Fibroblast of lung (primary cell): Measurements from ENCODE around the gene DPY30. TPM values are rescaled to one million over a fixed set of nuclear protein-coding genes. Genes with fewer than 3 reads are reported as not detected.

Experiments
- DNase-seq, 2 donors: peaks; one replicate each; pipeline versions ENCODE4 v3.0.0 to v3.0.0-alpha.2; 2010; ENCODE audit warnings: low read depth in 2 of 2
- H2AFZ ChIP-seq: 2 replicates; pipeline ENCODE4 v1.5.1; 2012; ENCODE audit warnings: low read length, control low read depth, inconsistent platforms
- H3K27ac ChIP-seq: 2 replicates; pipeline ENCODE4 v1.5.1; 2011; ENCODE audit warnings: low read length, control low read depth; ENCODE audit not compliant: insufficient read depth
- H3K27me3 ChIP-seq: 2 replicates; pipeline ENCODE4 v1.5.1; 2011; ENCODE audit warnings: mild to moderate bottlenecking, low read length; ENCODE audit not compliant: control insufficient read depth, insufficient read depth
- H3K36me3 ChIP-seq: 2 replicates; pipeline ENCODE4 v1.5.1; 2011; ENCODE audit warnings: low read length; ENCODE audit not compliant: control insufficient read depth, insufficient read depth
- H3K4me1 ChIP-seq: 2 replicates; pipeline ENCODE4 v1.5.1; 2011; ENCODE audit warnings: low read length; ENCODE audit not compliant: control insufficient read depth, insufficient read depth; ENCODE audit errors: extremely low read depth
- H3K4me2 ChIP-seq: 2 replicates; pipeline ENCODE4 v1.5.1; 2011; ENCODE audit warnings: low read length, control low read depth; ENCODE audit not compliant: insufficient read depth; ENCODE audit errors: extremely low read depth
- H3K4me3 ChIP-seq, 4 experiments: fragments of 200-600 bp in 1 of 4; sonication (generic) in 1 of 4; replicated peaks in 1 of 4; 2 replicates each; pipeline ENCODE4 v1.5.1; 2011 to 2016; ENCODE audit warnings: low read length in 4 of 4, low read depth in 3 of 4, mild to moderate bottlenecking in 3 of 4, control low read depth in 2 of 4, inconsistent platforms in 1 of 4, mixed read lengths in 1 of 4; ENCODE audit not compliant: insufficient read depth in 1 of 4; ENCODE audit errors: control extremely low read depth in 1 of 4
- H3K79me2 ChIP-seq: 2 replicates; pipeline ENCODE4 v1.5.1; 2012; ENCODE audit warnings: mild to moderate bottlenecking, low read length, inconsistent platforms; ENCODE audit not compliant: control insufficient read depth, insufficient read depth
- H3K9ac ChIP-seq: 2 replicates; pipeline ENCODE4 v1.5.1; 2011; ENCODE audit warnings: mild to moderate bottlenecking, low read length, control low read depth; ENCODE audit not compliant: insufficient read depth
- H3K9me3 ChIP-seq: 2 replicates; pipeline ENCODE4 v1.5.1; 2012; ENCODE audit warnings: low read depth, low read length; ENCODE audit not compliant: control insufficient read depth, insufficient read depth
- H4K20me1 ChIP-seq: 2 replicates; pipeline ENCODE4 v1.5.1; 2011; ENCODE audit warnings: low read length; ENCODE audit not compliant: control insufficient read depth, insufficient read depth; ENCODE audit errors: extremely low read depth
- CTCF ChIP-seq, 2 donors: IDR thresholded peaks in 1 of 2; conservative IDR thresholded peaks in 1 of 2; 1 replicate in 1 of 2; 2 replicates in 1 of 2; pipeline ENCODE4 v1.5.1; 2011 to 2012; ENCODE audit warnings: low read length in 2 of 2, control low read depth in 1 of 2, inconsistent platforms in 1 of 2, low read depth in 1 of 2, mild to moderate bottlenecking in 1 of 2
- EZH2 ChIP-seq: IDR thresholded peaks from 2 replicates; pipeline ENCODE4 v1.5.1; 2012; ENCODE audit warnings: low read length, control low read depth, mild to moderate bottlenecking; ENCODE audit errors: missing control alignments
- polyA minus RNA-seq: library from RNA; depleted of rRNA, polyadenylated mRNA; stranded (reverse); fragments of >200 nt; gene quantifications from 2 replicates; pipeline ENCODE4 v1.2.3, GENCODE V29; 2011; ENCODE audit warnings: low replicate concordance
- polyA plus RNA-seq, 2 donors: library from polyadenylated mRNA; depleted of rRNA in 1 of 2; stranded (reverse) in 1 of 2; unstranded in 1 of 2; fragments of >200 nt; gene quantifications; 2 replicates each; pipeline ENCODE4 v1.2.1, GENCODE V29; 2011 to 2012; ENCODE audit warnings: missing spikeins in 1 of 2
- total RNA-seq: library from RNA; depleted of rRNA; stranded (reverse); fragments of >200 nt; gene quantifications from 2 replicates; pipeline ENCODE4 v1.2.1, GENCODE V29; 2014

DPY30 gene
- 50.5 and 69.9 TPM in 2 replicates for total RNA-seq
- 122 and 126 TPM in 2 replicates for polyA plus RNA-seq
- polyA plus RNA-seq (2012): 96.4 and 96.8 TPM in 2 replicates
- polyA minus RNA-seq: 4.5 and 13.0 TPM in 2 replicates

GRCh38 chr2:32039447-32040219, at the start of gene DPY30:
TSS of gene DPY30 (minus strand) at chr2:32039805. CDS start at chr2:32039456, 349 bp downstream.
- Histone ChIP-seq H3K27ac (peak within 1 kb of the TSS; percentile 66), H3K79me2 (peaks cover 9% of the 10 kb centered on the region), H4K20me1 (no peaks in the 10 kb centered on the region), H2AFZ (peak within 1 kb of the TSS; percentile 88), H3K27me3 (no peaks in the 10 kb centered on the region), H3K9me3 (no peaks in the 10 kb centered on the region), H3K9ac (peak within 1 kb of the TSS; percentile 67), H3K4me1 (peaks cover 2% of the 10 kb centered on the region), H3K4me3 (peak within 1 kb of the TSS; percentile 62 to 94 (median 80)), H3K4me2 (peak within 1 kb of the TSS; percentile 97), H3K36me3 (no peaks in the 10 kb centered on the region)
- no peak for TF ChIP-seq CTCF (conservative IDR thresholded peaks at IDR 0.05 in 1 of 2, IDR thresholded peaks at IDR 0.05 in 1 of 2; ENCODE audit: low read depth in 1 of 2, low read length in 2 of 2)
- TF ChIP-seq EZH2: no peak
- peak; percentile 91 to 93 for DNase-seq

- H3K36me3 ChIP-seq: no peaks in the 10 kb centered on the region
- no peak overlapping the region for H3K4me2 ChIP-seq
- no peaks in the 10 kb centered on the region for H3K27me3 ChIP-seq
- TF ChIP-seq CTCF (conservative IDR thresholded peaks at IDR 0.05 in 1 of 2, IDR thresholded peaks at IDR 0.05 in 1 of 2; ENCODE audit: low read depth in 1 of 2, low read length in 2 of 2) (no peak), EZH2 (no peak)
- H4K20me1 ChIP-seq: no peaks in the 10 kb centered on the region
- no peak overlapping the region for H3K27ac ChIP-seq
- H3K4me1 ChIP-seq: no peaks in the 10 kb centered on the region
- H3K9me3 ChIP-seq: no peaks in the 10 kb centered on the region
- no peak overlapping the region for H2AFZ ChIP-seq
- H3K9ac ChIP-seq: no peak overlapping the region
- DNase-seq: no peak
- H3K4me3 ChIP-seq: no peak overlapping the region
- H3K79me2 ChIP-seq: no peaks in the 10 kb centered on the region
Observed at GRCh38 chr2:32074134-32074506, 34.5 kb upstream of the DPY30 start.

GRCh38 chr2:32067549-32067948, 27.9 kb upstream of the DPY30 start:
- Histone ChIP-seq H3K27ac (no peak overlapping the region), H3K36me3 (no peaks in the 10 kb centered on the region), H4K20me1 (no peaks in the 10 kb centered on the region), H3K9ac (no peak overlapping the region), H3K9me3 (no peaks in the 10 kb centered on the region), H3K4me3 (no peak overlapping the region), H3K4me1 (no peaks in the 10 kb centered on the region), H3K79me2 (peaks cover 1% of the 10 kb centered on the region), H2AFZ (no peak overlapping the region), H3K4me2 (no peak overlapping the region), H3K27me3 (no peaks in the 10 kb centered on the region)
- no peak for DNase-seq
- TF ChIP-seq CTCF (conservative IDR thresholded peaks at IDR 0.05 in 1 of 2, IDR thresholded peaks at IDR 0.05 in 1 of 2; ENCODE audit: low read depth in 1 of 2, low read length in 2 of 2) (no peak), EZH2 (no peak)
